DOHH2 (cell line): Measurements from ENCODE around the gene SLC35E2B.

Source experiments
- H3F3A ChIP-seq: fragments of 200-600 bp; sonication (generic), shearing (Covaris generic); 2 replicates; pipeline ENCODE4 v1.6.0; 2016; ENCODE audit warnings: antibody characterized with exemption, mild to moderate bottlenecking; ENCODE audit not compliant: control insufficient read depth, insufficient read depth
- H3K27ac ChIP-seq: fragments of 200-600 bp; sonication (generic); 2 replicates; pipeline ENCODE4 v1.5.1; 2014; ENCODE audit warnings: low read depth, mild to moderate bottlenecking, low read length, moderate library complexity
- H3K27me3 ChIP-seq: fragments of 200-600 bp; sonication (generic); 2 replicates; pipeline ENCODE4 v1.6.1; 2014; ENCODE audit warnings: mild to moderate bottlenecking, low read length, mixed read lengths; ENCODE audit not compliant: control insufficient read depth
- H3K36me3 ChIP-seq: fragments of 200-600 bp; sonication (generic); 2 replicates; pipeline ENCODE4 v1.6.1; 2014; ENCODE audit warnings: mild to moderate bottlenecking, low read length, moderate library complexity, mixed read lengths; ENCODE audit not compliant: control insufficient read depth
- H3K4me1 ChIP-seq: fragments of 200-600 bp; sonication (generic); 2 replicates; pipeline ENCODE4 v1.6.1; 2014; ENCODE audit warnings: mild to moderate bottlenecking, low read length, mixed read lengths; ENCODE audit not compliant: control insufficient read depth
- H3K4me2 ChIP-seq: fragments of 200-600 bp; sonication (generic); 2 replicates; pipeline ENCODE4 v1.6.0; 2014; ENCODE audit warnings: mild to moderate bottlenecking, low read length, moderate library complexity
- H3K4me3 ChIP-seq: fragments of 200-600 bp; sonication (generic); 2 replicates; pipeline ENCODE4 v1.5.1; 2014; ENCODE audit warnings: mild to moderate bottlenecking, low read length, mixed read lengths
- H3K79me2 ChIP-seq: fragments of 200-600 bp; sonication (generic); 2 replicates; pipeline ENCODE4 v1.6.1; 2014; ENCODE audit warnings: mild to moderate bottlenecking, low read length, mixed read lengths; ENCODE audit not compliant: control insufficient read depth
- H3K9me2 ChIP-seq: fragments of 200-600 bp; sonication (generic); replicated peaks from 2 replicates; pipeline ENCODE4 v1.6.1; 2014; ENCODE audit warnings: mild to moderate bottlenecking, low read length, mixed read lengths; ENCODE audit not compliant: control insufficient read depth
- H3K9me3 ChIP-seq: fragments of 200-600 bp; sonication (generic); 2 replicates; pipeline ENCODE4 v1.6.1; 2014; ENCODE audit warnings: antibody characterized with exemption, low read length, mixed read lengths; ENCODE audit not compliant: control insufficient read depth, insufficient read depth
- H4K20me1 ChIP-seq: fragments of 200-600 bp; sonication (generic); 2 replicates; pipeline ENCODE4 v1.6.0; 2014; ENCODE audit warnings: low read depth, mild to moderate bottlenecking, antibody characterized with exemption, low read length, moderate library complexity; ENCODE audit not compliant: control insufficient read depth, insufficient read depth
- EZH2phosphoT487 ChIP-seq: fragments of 200-600 bp; sonication (generic); IDR thresholded peaks from 2 replicates; pipeline ENCODE4 v1.6.1; 2017; ENCODE audit warnings: borderline replicate concordance, mild to moderate bottlenecking, antibody characterized with exemption, low read length, moderate library complexity, mixed read lengths
- TF ChIP-seq, protein P1 (sequence below): fragments of 200-600 bp; sonication (generic); IDR thresholded peaks from one replicate; pipeline ENCODE4 v1.5.1; 2014; ENCODE audit warnings: antibody characterized with exemption, mild to moderate bottlenecking, low read depth, low read length; ENCODE audit not compliant: poor library complexity, severe bottlenecking

The SLC35E2B gene

GRCh38 chr1:1610796-1611195 is 81.8 kb downstream of the SLC35E2B start:
- peaks cover 29% of the 10 kb centered on the region for H3K4me1 ChIP-seq
- H3K9me2 ChIP-seq = no peaks in the 10 kb centered on the region
- peaks cover 15% of the 10 kb centered on the region for H3K79me2 ChIP-seq
- no peak for TF ChIP-seq EZH2phosphoT487
- TF ChIP-seq, protein P1, sequence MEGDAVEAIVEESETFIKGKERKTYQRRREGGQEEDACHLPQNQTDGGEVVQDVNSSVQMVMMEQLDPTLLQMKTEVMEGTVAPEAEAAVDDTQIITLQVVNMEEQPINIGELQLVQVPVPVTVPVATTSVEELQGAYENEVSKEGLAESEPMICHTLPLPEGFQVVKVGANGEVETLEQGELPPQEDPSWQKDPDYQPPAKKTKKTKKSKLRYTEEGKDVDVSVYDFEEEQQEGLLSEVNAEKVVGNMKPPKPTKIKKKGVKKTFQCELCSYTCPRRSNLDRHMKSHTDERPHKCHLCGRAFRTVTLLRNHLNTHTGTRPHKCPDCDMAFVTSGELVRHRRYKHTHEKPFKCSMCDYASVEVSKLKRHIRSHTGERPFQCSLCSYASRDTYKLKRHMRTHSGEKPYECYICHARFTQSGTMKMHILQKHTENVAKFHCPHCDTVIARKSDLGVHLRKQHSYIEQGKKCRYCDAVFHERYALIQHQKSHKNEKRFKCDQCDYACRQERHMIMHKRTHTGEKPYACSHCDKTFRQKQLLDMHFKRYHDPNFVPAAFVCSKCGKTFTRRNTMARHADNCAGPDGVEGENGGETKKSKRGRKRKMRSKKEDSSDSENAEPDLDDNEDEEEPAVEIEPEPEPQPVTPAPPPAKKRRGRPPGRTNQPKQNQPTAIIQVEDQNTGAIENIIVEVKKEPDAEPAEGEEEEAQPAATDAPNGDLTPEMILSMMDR = no peak
- H4K20me1 ChIP-seq = no peaks in the 10 kb centered on the region
- no peak overlapping the region for H3K4me3 ChIP-seq
- peaks cover 3% of the 10 kb centered on the region; the same call in 1 of the 2 replicates for H3K36me3 ChIP-seq
- H3K27ac ChIP-seq = no peak overlapping the region
- H3K4me2 ChIP-seq = no peak overlapping the region
- no peaks in the 10 kb centered on the region for H3K9me3 ChIP-seq
- peaks cover 6% of the 10 kb centered on the region; the same call in 1 of the 2 replicates for H3F3A ChIP-seq
- H3K27me3 ChIP-seq = no peaks in the 10 kb centered on the region

DNA sequence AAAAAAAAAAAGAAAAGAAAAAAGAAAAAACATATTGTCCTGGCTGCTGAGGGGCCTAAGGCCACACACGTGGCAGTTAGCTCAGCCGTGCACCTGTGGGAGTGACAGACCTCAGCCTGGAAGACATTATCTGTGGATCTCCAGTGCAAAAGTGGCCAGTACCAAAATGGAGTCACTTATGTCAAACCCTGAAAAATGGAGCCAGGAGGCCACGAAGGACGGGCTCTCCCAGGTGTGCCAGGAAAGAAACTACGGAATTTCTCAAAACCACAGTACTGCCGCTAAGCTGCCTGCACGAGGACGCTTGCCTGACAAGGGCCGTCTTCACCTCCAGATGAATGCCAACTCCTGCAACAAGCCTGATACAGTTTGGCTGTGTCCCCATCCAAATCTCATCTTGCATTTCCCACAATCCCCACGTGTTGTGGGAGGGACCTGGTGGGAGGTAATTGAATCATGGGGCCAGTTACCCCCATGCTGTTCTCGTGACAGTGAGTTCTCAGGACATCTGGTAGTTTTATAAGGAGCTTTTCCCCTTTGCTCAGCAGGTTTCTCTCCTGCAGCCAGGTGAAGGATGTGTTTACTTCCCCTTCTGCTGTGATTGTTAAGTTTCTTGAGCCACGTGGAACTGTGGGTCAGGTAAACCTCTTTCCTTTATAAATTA is 82.6 kb downstream of the SLC35E2B start:
- Histone ChIP-seq H3K27ac (no peak overlapping the region), H3K27me3 (0 out of 2 replicates have a peak, but pooled peaks cover under 1% of the 10 kb centered on the region), H3K9me3 (no peaks in the 10 kb centered on the region), H3F3A (peaks cover 6% of the 10 kb centered on the region; the same call in 1 of the 2 replicates), H3K4me1 (peaks cover 29% of the 10 kb centered on the region), H3K9me2 (no peaks in the 10 kb centered on the region), H3K36me3 (no peaks in the 10 kb centered on the region), H3K4me3 (no peak overlapping the region), H3K79me2 (peaks cover 13% of the 10 kb centered on the region), H4K20me1 (no peaks in the 10 kb centered on the region), H3K4me2 (no peak overlapping the region)
- TF ChIP-seq, protein P1 = no peak
- no peak for TF ChIP-seq EZH2phosphoT487
